Spleen (tissue), 11 donors: ENCODE results near the gene UBR7. TPM values are rescaled to one million over a fixed set of nuclear protein-coding genes. Genes with fewer than 3 reads are reported as not detected.

Source experiments
- DNase-seq: peaks from one replicate; pipeline ENCODE4 v3.0.0-alpha.2; 2020
- H3K27ac ChIP-seq, 8 donors: fragments of 200-600 bp; sonication (generic) in 7 of 8; 1 replicate in 4 of 8; 2 replicates in 4 of 8; pipeline versions ENCODE4 v1.5.0 to v1.8.0; 2016 to 2021; ENCODE audit warnings: inconsistent platforms in 4 of 8, mild to moderate bottlenecking in 4 of 8, moderate library complexity in 1 of 8
- H3K27me3 ChIP-seq, 7 donors: fragments of 200-600 bp; sonication (generic) in 6 of 7; replicated peaks in 1 of 7; 1 replicate in 4 of 7; 2 replicates in 3 of 7; pipeline versions ENCODE4 v1.5.0 to v1.8.0; 2016 to 2021; ENCODE audit warnings: inconsistent platforms in 3 of 7, mild to moderate bottlenecking in 1 of 7
- H3K36me3 ChIP-seq, 6 donors: fragments of 200-600 bp; sonication (generic) in 5 of 6; 1 replicate in 4 of 6; 2 replicates in 2 of 6; pipeline versions ENCODE4 v1.5.0 to v1.8.0; 2016 to 2021; ENCODE audit warnings: inconsistent platforms in 2 of 6
- H3K4me1 ChIP-seq, 6 donors: fragments of 200-600 bp; sonication (generic) in 5 of 6; 1 replicate in 3 of 6; 2 replicates in 3 of 6; pipeline versions ENCODE4 v1.5.0 to v1.8.0; 2016 to 2021; ENCODE audit warnings: inconsistent platforms in 3 of 6
- H3K4me3 ChIP-seq, 8 donors: fragments of 200-600 bp; sonication (generic) in 7 of 8; 1 replicate in 4 of 8; 2 replicates in 4 of 8; pipeline versions ENCODE4 v1.5.0 to v1.8.0; 2016 to 2021; ENCODE audit warnings: inconsistent platforms in 4 of 8, mild to moderate bottlenecking in 4 of 8, moderate library complexity in 2 of 8
- H3K9me3 ChIP-seq, 8 donors: fragments of 200-600 bp; sonication (generic) in 7 of 8; 1 replicate in 4 of 8; 2 replicates in 4 of 8; pipeline versions ENCODE4 v1.5.0 to v1.8.0; 2016 to 2021; ENCODE audit warnings: inconsistent platforms in 4 of 8
- CTCF ChIP-seq, 11 experiments: fragments of 200-600 bp in 7 of 11; fragments of 450-650 bp in 4 of 11; sonication (generic) in 4 of 11; IDR thresholded peaks in 8 of 11; conservative IDR thresholded peaks in 3 of 11; 1 replicate in 7 of 11; 2 replicates in 4 of 11; pipeline versions ENCODE4 v1.4.0 to v1.8.0; 2016 to 2021; ENCODE audit warnings: antibody characterized with exemption in 11 of 11, inconsistent platforms in 4 of 11, mild to moderate bottlenecking in 1 of 11
- POLR2A ChIP-seq, 3 donors: fragments of 450-650 bp; IDR thresholded peaks; one replicate each; pipeline ENCODE4 v1.5.1; 2017; ENCODE audit warnings: antibody characterized with exemption in 3 of 3, mild to moderate bottlenecking in 1 of 3
- POLR2AphosphoS5 ChIP-seq, 3 donors: sonication (generic); formaldehyde crosslinking; IDR thresholded peaks; one replicate each; pipeline ENCODE4 v1.5.1; 2017; ENCODE audit warnings: antibody characterized with exemption in 3 of 3
- WGBS, 5 donors: extraction: QIAGEN DNeasy Blood & Tissue Kit in 3 of 5; methylation state at CpG; one replicate each; pipeline versions ENCODE4 v1.1.5 to v1.1.7; 2013 to 2018; 5-methylcytosine and 5-hydroxymethylcytosine counted together
- intact Hi-C: fragments of 100-400 bp; cut with DNase I; formaldehyde crosslinking; loops from one replicate; pipeline ENCODE4 v1.15.0; 2023; ENCODE audit warnings: low total_unique reads
- polyA plus RNA-seq, 3 donors: library from polyadenylated mRNA; stranded (reverse); fragments of 200-250 nt; gene quantifications; one replicate each; pipeline ENCODE4 v1.2.1, GENCODE V29; 2013
- total RNA-seq, 7 donors: library from RNA; depleted of rRNA in 3 of 7; stranded (reverse); fragments of >200 nt in 3 of 7; fragmentation: NEBNext Ultra II Directional in 4 of 7; extraction: Animal tissue kit (Norgen Biotek cat#: 25700) in 4 of 7; gene quantifications; one replicate each; pipeline versions ENCODE4 v1.1.0 to v1.2.1, GENCODE V29; 2016 to 2021
- donor health status: healthy with polysubstance abuse.
- donor health status: DM: no; HTN: no; CAD: no; lungs with moderate emphysema.
- donor health status: DM: no; HTN: no; CAD: no.
- donor health status: Bipolar disorder and iron deficiency.
- donor health status: healthy.
- donor health status: DM: no; HTN: no; CAD: no.
- donor health status: DM: yes; HTN: yes; CAD: no.

The UBR7 gene
- total and polyA plus RNA-seq, 10 donors = 9.7 to 39.7 (median 18.6) TPM

- no peak for DNase-seq
- 47 to 54% (median 50%) methylated on average over 17 of the region's 17 CpGs for WGBS, 5 donors
- Histone ChIP-seq H3K36me3 (peaks cover 0 to 50% (median 4%) of the 10 kb centered on the region in 6 donors), H3K27ac (peak overlapping the region; percentile 79 to 99 (median 96)), H3K27me3 (no peaks in the 10 kb centered on the region), H3K4me3 (peak overlapping the region; percentile 51 to 97 (median 83)), H3K4me1 (peaks cover 19 to 50% (median 40%) of the 10 kb centered on the region in 6 donors), H3K9me3 (no peaks in the 10 kb centered on the region)
- intact Hi-C loops = no loop called here
- TF ChIP-seq POLR2AphosphoS5 (IDR thresholded peaks at IDR 0.05) (no peak), POLR2A (IDR thresholded peaks at IDR 0.05) (no peak), CTCF (IDR thresholded peaks at IDR 0.05 in 8 of 11, conservative IDR thresholded peaks at IDR 0.05 in 3 of 11) (no peak)
These were observed 23.3 kb upstream of the UBR7 start for GRCh38 chr14:93183596-93184317.

GRCh38 chr14:93184391-93185348, 22.4 kb upstream of the UBR7 start, which contains the start of the genes LYSET and MOAP1:
TSS of gene LYSET (plus strand) at chr14:93185317. CDS start at chr14:93185406, 89 bp downstream.
TSS of gene MOAP1 (minus strand) at chr14:93184897. CDS start at chr14:93184242, 655 bp downstream.
- Histone ChIP-seq H3K4me3 (peak within 1 kb of the TSS; percentile 51 to 97 (median 83)), H3K27ac (peak within 1 kb of the TSS; percentile 79 to 99 (median 96)), H3K27me3 (no peaks in the 10 kb centered on the region), H3K4me1 (peaks cover 19 to 50% (median 40%) of the 10 kb centered on the region in 6 donors), H3K9me3 (no peaks in the 10 kb centered on the region), H3K36me3 (peaks cover 0 to 56% (median 9%) of the 10 kb centered on the region in 6 donors)
- 0 to 1% (median 0%) methylated on average over 33 to 124 of the region's 124 CpGs for WGBS, 5 donors
- peak; percentile 98 for DNase-seq
- intact Hi-C loops = no loop called here
- TF ChIP-seq POLR2AphosphoS5 (IDR thresholded peaks at IDR 0.05) (peak; percentile 91 to 94 (median 91)), POLR2A (IDR thresholded peaks at IDR 0.05) (peak; percentile 19 to 81 (median 63)), CTCF (IDR thresholded peaks at IDR 0.05 in 8 of 11, conservative IDR thresholded peaks at IDR 0.05 in 3 of 11) (peak in 6 of 11 experiments; percentile 25 to 61 (median 54))

- H3K27me3 ChIP-seq = no peaks in the 10 kb centered on the region
- H3K9me3 ChIP-seq = no peaks in the 10 kb centered on the region
- no peak for DNase-seq
- intact Hi-C loops = no loop called here
- TF ChIP-seq CTCF (IDR thresholded peaks at IDR 0.05 in 8 of 11, conservative IDR thresholded peaks at IDR 0.05 in 3 of 11) = no peak
- no peak for TF ChIP-seq POLR2AphosphoS5 (IDR thresholded peaks at IDR 0.05)
- TF ChIP-seq POLR2A (IDR thresholded peaks at IDR 0.05) = no peak
- 0 to 1% (median 0%) methylated on average over 10 of the region's 10 CpGs for WGBS, 5 donors
- H3K4me3 ChIP-seq = peak overlapping the region; percentile 51 to 97 (median 83)
- peaks cover 19 to 50% (median 40%) of the 10 kb centered on the region in 6 donors for H3K4me1 ChIP-seq
- peak overlapping the region; percentile 79 to 99 (median 96) for H3K27ac ChIP-seq
- peaks cover 0 to 56% (median 9%) of the 10 kb centered on the region in 6 donors for H3K36me3 ChIP-seq
These were observed 21.7 kb upstream of the UBR7 start for GRCh38 chr14:93185349-93185720.
